H1 (cell line): ENCODE results near the gene SPDYC. TPM values are rescaled to one million over a fixed set of nuclear protein-coding genes. Genes with fewer than 3 reads are reported as not detected.

ENCODE experiments used
- CTCF ChIA-PET: fragments of 300-600 bp; sonication (Branson Sonifier 250); formaldehyde crosslinking; loops from one replicate; lab custom pipeline; 2021; ENCODE audit not compliant: partially characterized antibody; lab: Charles Lee
- POLR2A ChIA-PET: fragments of 300-600 bp; sonication (Branson Sonifier 250); formaldehyde crosslinking; loops from one replicate; lab custom pipeline; 2021; ENCODE audit warnings: inconsistent platforms; ENCODE audit not compliant: partially characterized antibody; lab: Charles Lee
- DNase-seq, 2 experiments: peaks; one replicate each; pipeline versions ENCODE4 v3.0.0 to v3.0.0-alpha.2; 2010 to 2022; ENCODE audit warnings: low spot score in 2 of 2, low read depth in 1 of 2, mixed read lengths in 1 of 2
- FAIRE-seq: peaks from 2 replicates; lab custom pipeline; 2011; peaks lifted over from hg19 to GRCh38; lab: Jason Lieb, UNC
- H2AFZ ChIP-seq: 2 replicates; pipeline ENCODE4 v1.8.1; 2012; ENCODE audit warnings: low read length, inconsistent platforms
- H2AK5ac ChIP-seq: 2 replicates; pipeline ENCODE4 v1.6.1; 2013; ENCODE audit warnings: low read depth, low read length
- H2BK120ac ChIP-seq: replicated peaks from 2 replicates; pipeline ENCODE3; 2013; ENCODE audit warnings: low read depth, low read length, inconsistent platforms
- H2BK12ac ChIP-seq: 2 replicates; pipeline ENCODE4 v1.6.1; 2013; ENCODE audit warnings: low read depth, low read length
- H2BK15ac ChIP-seq: 2 replicates; pipeline ENCODE4 v1.6.1; 2013; ENCODE audit warnings: low read length
- H2BK20ac ChIP-seq: 2 replicates; pipeline ENCODE4 v1.6.1; 2013; ENCODE audit warnings: low read length
- H2BK5ac ChIP-seq: 2 replicates; pipeline ENCODE4 v1.6.1; 2013; ENCODE audit warnings: low read depth, low read length
- H3K14ac ChIP-seq: 2 replicates; pipeline ENCODE4 v1.6.1; 2013; ENCODE audit warnings: inconsistent platforms; ENCODE audit not compliant: insufficient read length
- H3K18ac ChIP-seq: 2 replicates; pipeline ENCODE4 v1.6.1; 2013; ENCODE audit warnings: low read length; ENCODE audit errors: extremely low read depth
- H3K23ac ChIP-seq: 2 replicates; pipeline ENCODE4 v1.6.1; 2013; ENCODE audit warnings: inconsistent platforms; ENCODE audit not compliant: insufficient read length
- H3K23me2 ChIP-seq: 2 replicates; pipeline ENCODE4 v1.6.1; 2013; ENCODE audit warnings: low read depth, low read length
- H3K27ac ChIP-seq: 2 replicates; pipeline ENCODE4 v1.6.1; 2011; ENCODE audit warnings: low read depth, low read length, inconsistent platforms
- H3K27me3 ChIP-seq, 4 experiments: replicated peaks in 1 of 4; 1 replicate in 1 of 4; 2 replicates in 3 of 4; pipeline versions ENCODE4 v1.6.1 to v1.8.1; 2011 to 2013; ENCODE audit warnings: low read length in 3 of 4, mild to moderate bottlenecking in 3 of 4, inconsistent platforms in 2 of 4, mixed read lengths in 2 of 4, moderate library complexity in 1 of 4; ENCODE audit not compliant: control insufficient read depth in 3 of 4, insufficient read depth in 3 of 4; ENCODE audit errors: extremely low read depth in 1 of 4
- H3K36me3 ChIP-seq, 4 experiments: 2 replicates each; pipeline versions ENCODE4 v1.6.1 to v1.8.1; 2011 to 2013; ENCODE audit warnings: mild to moderate bottlenecking in 4 of 4, low read length in 3 of 4, moderate library complexity in 2 of 4, control low read depth in 1 of 4, inconsistent platforms in 1 of 4; ENCODE audit not compliant: insufficient read depth in 4 of 4, control insufficient read depth in 2 of 4
- H3K4ac ChIP-seq: replicated peaks from 2 replicates; pipeline ENCODE3; 2013; ENCODE audit warnings: low read length, low read depth, mixed read lengths, inconsistent platforms; ENCODE audit not compliant: insufficient read length
- H3K4me1 ChIP-seq, 4 experiments: replicated peaks in 1 of 4; 1 replicate in 1 of 4; 2 replicates in 3 of 4; pipeline versions ENCODE4 v1.6.1 to v1.8.1; 2011 to 2013; ENCODE audit warnings: low read length in 3 of 4, inconsistent platforms in 2 of 4, mixed read lengths in 1 of 4; ENCODE audit not compliant: insufficient read depth in 4 of 4, control insufficient read depth in 3 of 4
- H3K4me2 ChIP-seq, 2 experiments: 2 replicates each; pipeline versions ENCODE4 v1.6.1 to v1.8.1; 2011 to 2013; ENCODE audit warnings: low read depth in 2 of 2, low read length in 2 of 2, control low read depth in 1 of 2, inconsistent platforms in 1 of 2, mild to moderate bottlenecking in 1 of 2; ENCODE audit not compliant: insufficient read depth in 1 of 2
- H3K4me3 ChIP-seq, 4 experiments: fragments of 200-600, 300-600 bp in 1 of 4; sonication (generic), shearing (Covaris generic), sonication (Bioruptor Twin) in 1 of 4; 2 replicates each; pipeline versions ENCODE4 v1.5.1 to v1.8.1; 2011 to 2016; ENCODE audit warnings: low read length in 4 of 4, low read depth in 3 of 4, control low read depth in 2 of 4, inconsistent platforms in 2 of 4, mild to moderate bottlenecking in 2 of 4, mixed read lengths in 1 of 4, moderate library complexity in 1 of 4; ENCODE audit not compliant: insufficient read depth in 2 of 4; ENCODE audit errors: extremely low read depth in 1 of 4
- H3K56ac ChIP-seq: replicated peaks from 2 replicates; pipeline ENCODE3; 2013; ENCODE audit warnings: low read depth, mild to moderate bottlenecking, mixed read lengths, low read length, inconsistent platforms; ENCODE audit not compliant: insufficient read length
- H3K79me1 ChIP-seq: 2 replicates; pipeline ENCODE4 v1.6.1; 2013; ENCODE audit warnings: low read depth, low read length, control low read depth
- H3K79me2 ChIP-seq, 2 experiments: 2 replicates each; pipeline versions ENCODE4 v1.6.1 to v1.8.1; 2012 to 2013; ENCODE audit warnings: low read length in 2 of 2, mild to moderate bottlenecking in 2 of 2, inconsistent platforms in 1 of 2; ENCODE audit not compliant: insufficient read depth in 2 of 2, control insufficient read depth in 1 of 2
- H3K9ac ChIP-seq, 4 experiments: replicated peaks in 1 of 4; 1 replicate in 1 of 4; 2 replicates in 3 of 4; pipeline versions ENCODE4 v1.6.1 to v1.8.1; 2011 to 2013; ENCODE audit warnings: low read depth in 3 of 4, low read length in 3 of 4, control low read depth in 2 of 4, mild to moderate bottlenecking in 2 of 4, moderate library complexity in 2 of 4, inconsistent platforms in 1 of 4; ENCODE audit errors: extremely low read depth in 1 of 4
- H3K9me3 ChIP-seq, 2 experiments: 2 replicates each; pipeline versions ENCODE4 v1.6.1 to v1.8.1; 2012 to 2013; ENCODE audit warnings: mild to moderate bottlenecking in 2 of 2, moderate library complexity in 2 of 2, control low read depth in 1 of 2, inconsistent platforms in 1 of 2, low read depth in 1 of 2, low read length in 1 of 2, mixed read lengths in 1 of 2; ENCODE audit not compliant: insufficient read depth in 2 of 2
- H4K20me1 ChIP-seq, 2 experiments: replicated peaks in 1 of 2; 2 replicates each; pipeline versions ENCODE3 to v1.8.1; 2011 to 2013; ENCODE audit warnings: inconsistent platforms in 2 of 2, low read length in 2 of 2, mild to moderate bottlenecking in 1 of 2; ENCODE audit not compliant: insufficient read depth in 2 of 2, control insufficient read depth in 1 of 2
- H4K5ac ChIP-seq: 2 replicates; pipeline ENCODE4 v1.6.1; 2013; ENCODE audit warnings: low read length, low read depth, mixed read lengths, inconsistent platforms; ENCODE audit not compliant: insufficient read length
- H4K8ac ChIP-seq: 2 replicates; pipeline ENCODE4 v1.8.0; 2013; ENCODE audit warnings: mild to moderate bottlenecking, moderate library complexity, low read length, inconsistent platforms; ENCODE audit not compliant: insufficient read depth; ENCODE audit errors: extremely low read depth
- H4K91ac ChIP-seq: replicated peaks from 2 replicates; pipeline ENCODE3; 2013; ENCODE audit warnings: low read length, mixed read lengths, inconsistent platforms; ENCODE audit not compliant: insufficient read length
- BRCA1 ChIP-seq: IDR thresholded peaks from 2 replicates; pipeline ENCODE4 v1.6.1; 2012; ENCODE audit warnings: low read depth, low read length, improper control_type of control experiment
- CHD2 ChIP-seq: IDR thresholded peaks from 2 replicates; pipeline ENCODE4 v1.6.1; 2012; ENCODE audit warnings: low read length, improper control_type of control experiment
- CREB1 ChIP-seq: IDR thresholded peaks from 2 replicates; pipeline ENCODE4 v1.6.1; 2012; ENCODE audit warnings: inconsistent platforms
- CTBP2 ChIP-seq: IDR thresholded peaks from 2 replicates; pipeline ENCODE4 v1.7.0; 2011; ENCODE audit warnings: borderline replicate concordance, mild to moderate bottlenecking, moderate library complexity, mixed read lengths, low read length; ENCODE audit not compliant: insufficient read depth, insufficient read length
- RNF2 ChIP-seq: fragments of 200-900, 300-1000 bp; sonication (generic); IDR thresholded peaks from 2 replicates; pipeline ENCODE4 v1.7.1; 2016; ENCODE audit warnings: borderline replicate concordance, low read depth, mild to moderate bottlenecking, antibody characterized with exemption, low read length; ENCODE audit not compliant: poor library complexity, severe bottlenecking; ENCODE audit errors: missing control alignments
- SIX5 ChIP-seq: IDR thresholded peaks from 2 replicates; pipeline ENCODE4 v1.6.1; 2011; ENCODE audit warnings: mild to moderate bottlenecking, low read depth, low read length
- SP2 ChIP-seq: IDR thresholded peaks from 2 replicates; pipeline ENCODE4 v1.6.1; 2012; ENCODE audit warnings: mild to moderate bottlenecking, low read length, inconsistent platforms
- SUZ12 ChIP-seq: fragments of 200-600 bp; sonication (generic); IDR thresholded peaks from 2 replicates; pipeline ENCODE4 v1.6.1; 2012; ENCODE audit warnings: mild to moderate bottlenecking, inconsistent platforms, low read length, moderate library complexity, mixed read lengths
- TAF7 ChIP-seq: optimal IDR thresholded peaks from 2 replicates; pipeline ENCODE3; 2011; ENCODE audit warnings: low read depth, mild to moderate bottlenecking, inconsistent platforms, low read length, moderate library complexity, borderline replicate concordance
- YY1 ChIP-seq: IDR thresholded peaks from 2 replicates; pipeline ENCODE4 v1.6.1; 2011; ENCODE audit warnings: low read depth, mild to moderate bottlenecking, low read length
- ZNF274 ChIP-seq: IDR thresholded peaks from 2 replicates; pipeline ENCODE4 v1.7.0; 2012; ENCODE audit warnings: low read length, borderline replicate concordance; ENCODE audit errors: extremely low read depth
- WGBS, 2 experiments: shearing (Covaris generic) in 1 of 2; methylation state at CpG; one replicate each; pipeline versions ENCODE4 v1.1.6 to v1.1.7; 2013 to 2015; ENCODE audit warnings: low lambda C conversion rate in 2 of 2, mixed read lengths in 2 of 2, inconsistent platforms in 1 of 2, low coverage in 1 of 2, missing lambda C conversion rate in 1 of 2; ENCODE audit not compliant: insufficient replicate concordance in 2 of 2, insufficient coverage in 1 of 2, insufficient read length in 1 of 2; ENCODE audit errors: extremely low coverage in 1 of 2, missing lambda C conversion rate in 1 of 2; 5-methylcytosine and 5-hydroxymethylcytosine counted together
- polyA plus RNA-seq, 7 experiments: library from polyadenylated mRNA; depleted of rRNA in 3 of 7; stranded (reverse) in 5 of 7; unstranded in 2 of 7; fragments of >200 nt in 5 of 7; fragments of 200-250 nt in 2 of 7; gene quantifications; 1 replicate in 5 of 7; 2 replicates in 1 of 7; 4 replicates in 1 of 7; pipeline versions ENCODE4 v1.2.1 to v1.2.3, GENCODE V29; 2011 to 2013; ENCODE audit warnings: missing spikeins in 2 of 7, mixed read lengths in 2 of 7
- total RNA-seq: library from RNA; stranded (reverse); fragmentation: NEBNext Ultra II Directional; extraction: Animal tissue kit (Norgen Biotek cat#: 25700); gene quantifications from 2 replicates; pipeline ENCODE4 v1.2.1, GENCODE V29; 2021

SPDYC gene
- total and polyA plus RNA-seq, 2 of the 8 experiments (the other 6 are each of a cell fraction or from before 2014, with no cell fraction given): 0.15 TPM; not detected in 1

DNA sequence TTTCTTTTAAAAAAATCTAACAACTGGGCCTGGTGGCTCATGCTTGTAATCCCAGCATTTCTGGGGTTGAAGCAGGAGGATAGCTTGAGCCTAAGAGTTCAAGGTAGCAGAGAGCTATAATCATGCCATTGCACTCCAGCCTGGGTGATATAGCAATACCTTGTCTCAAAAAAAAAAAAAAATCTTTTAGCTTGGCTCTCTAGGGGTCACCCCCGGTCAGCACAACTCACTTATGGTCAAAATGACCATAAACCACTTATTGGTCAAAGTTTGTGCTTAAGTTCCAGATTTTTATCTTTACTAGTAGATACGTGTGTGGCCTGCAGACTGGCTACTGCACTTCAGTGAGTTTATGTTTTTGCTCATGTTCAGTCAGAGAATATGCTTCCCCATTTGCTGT is 6.3 kb upstream of the SPDYC start:
- 97% methylated on average over 2 of the region's 2 CpGs; no CpG with 5 or more reads in 1 of the 2 experiments for WGBS, 2 experiments
- no peak overlapping the region for H3K56ac ChIP-seq
- H2BK12ac ChIP-seq: no peak overlapping the region
- H3K79me1 ChIP-seq: no peaks in the 10 kb centered on the region
- no peaks in the 10 kb centered on the region for H4K20me1 ChIP-seq
- H3K27me3 ChIP-seq: no peaks in the 10 kb centered on the region
- no peak overlapping the region for H4K91ac ChIP-seq
- H2BK15ac ChIP-seq: no peak overlapping the region
- no peaks in the 10 kb centered on the region for H3K79me2 ChIP-seq
- H3K23ac ChIP-seq: no peak overlapping the region
- H3K4me2 ChIP-seq: no peak overlapping the region
- H4K8ac ChIP-seq: no peak overlapping the region
- H2BK120ac ChIP-seq: no peak overlapping the region
- no peak overlapping the region for H2AK5ac ChIP-seq
- H3K4me3 ChIP-seq: no peak overlapping the region
- FAIRE-seq (no peak), DNase-seq (no peak)
- CTCF ChIA-PET: no interaction called here
- H3K36me3 ChIP-seq: no peaks in the 10 kb centered on the region
- H3K4me1 ChIP-seq: 0 out of 7 replicates have a peak, but pooled peaks cover 0 to 3% (median 0%) of the 10 kb centered on the region in 4 experiments
- no peak overlapping the region for H3K4ac ChIP-seq
- no peak overlapping the region for H2BK5ac ChIP-seq
- H4K5ac ChIP-seq: no peak overlapping the region
- no peak overlapping the region for H2BK20ac ChIP-seq
- no peak overlapping the region for H3K27ac ChIP-seq
- no peak overlapping the region for H3K18ac ChIP-seq
- H2AFZ ChIP-seq: no peak overlapping the region
- TF ChIP-seq ZNF274 (no peak), RNF2 (no peak), SIX5 (no peak), CTBP2 (no peak), CREB1 (no peak), CHD2 (no peak), BRCA1 (no peak), TAF7 (no peak), SP2 (no peak), SUZ12 (no peak), YY1 (no peak)
- no peaks in the 10 kb centered on the region for H3K9me3 ChIP-seq
- no peak overlapping the region for H3K9ac ChIP-seq
- POLR2A ChIA-PET: interaction anchor here (0.7 to 1.3 kb wide), 4 partner anchors 9 to 110 kb away, joined by 3 to 4 read pairs (median 3); no protein-coding TSS in a partner anchor
- no peaks in the 10 kb centered on the region; the same call in 1 of the 2 replicates for H3K23me2 ChIP-seq
- no peak overlapping the region for H3K14ac ChIP-seq
